ENCODE results near the gene MAPK7.

MAPK7 gene

GRCh38 chr17:19377602-19378415 lies 489 bp upstream of the MAPK7 start (continued):
- no peak for TF ChIP-seq ZNF529 (tag by site-specific recombination; IDR thresholded peaks at IDR 0.05; ENCODE audit: insufficient replicate concordance)
- TF ChIP-seq ZNF174 (tag by site-specific recombination; IDR thresholded peaks at IDR 0.05), result no peak
- peak; percentile 36; the same call in 1 of the 2 replicates for TF ChIP-seq ZBTB20 (tag by site-specific recombination; IDR thresholded peaks at IDR 0.05)
- peak; percentile 77 for TF ChIP-seq PATZ1 (tag by site-specific recombination; IDR thresholded peaks at IDR 0.05)
- TF ChIP-seq SCRT1 (tag by site-specific recombination; IDR thresholded peaks at IDR 0.05; ENCODE audit: borderline replicate concordance), result no peak
- peak; percentile 96 for TF ChIP-seq ZBTB26 (tag by site-specific recombination; optimal IDR thresholded peaks at IDR 0.05)
- no peak for TF ChIP-seq ZNF157 (tag by site-specific recombination; IDR thresholded peaks at IDR 0.05)
- peak; percentile 90 for TF ChIP-seq ZBTB17 (tag by site-specific recombination; IDR thresholded peaks at IDR 0.05)
- TF ChIP-seq ZBTB21 (tag by site-specific recombination; IDR thresholded peaks at IDR 0.05), result peak; percentile 65; the same call in 1 of the 2 replicates
- TF ChIP-seq SP2 (tag by site-specific recombination; IDR thresholded peaks at IDR 0.05), result peak; percentile 99
- no peak for TF ChIP-seq ZNF610 (tag by site-specific recombination; IDR thresholded peaks at IDR 0.05; ENCODE audit: borderline replicate concordance)
- no peak for TF ChIP-seq HOXA7 (CRISPR knock-in tag; IDR thresholded peaks at IDR 0.05; ENCODE audit: borderline replicate concordance)
- peak; percentile 51; the same call in 1 of the 2 replicates for TF ChIP-seq INSM2 (tag by site-specific recombination; IDR thresholded peaks at IDR 0.05)
- no peak for TF ChIP-seq RBAK (tag by site-specific recombination; IDR thresholded peaks at IDR 0.05)
- TF ChIP-seq ZFP37 (tag by site-specific recombination; IDR thresholded peaks at IDR 0.05), result peak; percentile 55; the same call in 1 of the 2 replicates
- TF ChIP-seq FEZF1 (tag by site-specific recombination; IDR thresholded peaks at IDR 0.05), result peak; percentile 94
- no peak for TF ChIP-seq ZNF664 (tag by site-specific recombination; IDR thresholded peaks at IDR 0.05)
- no peak for TF ChIP-seq PRDM2 (tag by site-specific recombination; IDR thresholded peaks at IDR 0.05; ENCODE audit: borderline replicate concordance)
- TF ChIP-seq ZNF433 (tag by site-specific recombination; IDR thresholded peaks at IDR 0.05; ENCODE audit: low read depth), result no peak
- TF ChIP-seq BCL6B (tag by site-specific recombination; IDR thresholded peaks at IDR 0.05), result no peak
- TF ChIP-seq ZNF518A (tag by site-specific recombination; conservative IDR thresholded peaks at IDR 0.05; ENCODE audit: low read depth), result peak; percentile 80
